IMR-90 (cell line): ENCODE data around the gene PRKD1. TPM values are rescaled to one million over a fixed set of nuclear protein-coding genes. Genes with fewer than 3 reads are reported as not detected.

Experiments
- ATAC-seq: fragments of 200-7000 bp; cut with Tn5 transposase; 2 replicates; pipeline ENCODE4 v1.9.1; 2020; ENCODE audit warnings: low read depth, mild to moderate bottlenecking, moderate library complexity
- BruUV-seq: library from RNA; stranded (reverse); fragments of 400-500 nt; replicated peaks from 2 replicates; lab custom pipeline; 2021; lab: Mats Ljungman, UMichigan
- CTCF ChIA-PET: fragments of 300-600 bp; formaldehyde crosslinking; extraction: SDS; loops from one replicate; lab custom pipeline; 2021; ENCODE audit warnings: antibody characterized with exemption; lab: Yijun Ruan, JAX
- POLR2A ChIA-PET: fragments of 300-600 bp; sonication (Branson Sonifier 250); formaldehyde crosslinking; loops from one replicate; lab custom pipeline; 2022; ENCODE audit warnings: antibody characterized with exemption; ENCODE audit not compliant: unreplicated experiment; lab: Charles Lee
- DNase-seq: peaks from one replicate; pipeline ENCODE4 v3.0.0; 2013
- H2AFZ ChIP-seq: replicated peaks from 2 replicates; pipeline ENCODE3; 2013; ENCODE audit warnings: low read length, mild to moderate bottlenecking; ENCODE audit not compliant: poor library complexity
- H2AK5ac ChIP-seq: 2 replicates; pipeline ENCODE4 v1.6.1; 2013; ENCODE audit warnings: low read depth, low read length, inconsistent platforms
- H2AK9ac ChIP-seq: replicated peaks from 2 replicates; pipeline ENCODE3; 2013; ENCODE audit warnings: mild to moderate bottlenecking, low read depth, low read length, moderate library complexity; ENCODE audit not compliant: poor library complexity
- H2BK120ac ChIP-seq: 2 replicates; pipeline ENCODE4 v1.6.1; 2013; ENCODE audit warnings: low read depth, low read length, inconsistent platforms
- H2BK15ac ChIP-seq: 3 replicates; pipeline ENCODE4 v1.6.1; 2013; ENCODE audit warnings: low read depth, low read length, inconsistent platforms
- H2BK20ac ChIP-seq: 2 replicates; pipeline ENCODE4 v1.6.1; 2013; ENCODE audit warnings: low read depth, mild to moderate bottlenecking, inconsistent platforms, low read length, moderate library complexity
- H2BK5ac ChIP-seq: 2 replicates; pipeline ENCODE4 v1.6.1; 2013; ENCODE audit warnings: mild to moderate bottlenecking, low read depth, low read length, inconsistent platforms; ENCODE audit not compliant: poor library complexity, severe bottlenecking
- H3K14ac ChIP-seq: replicated peaks from 2 replicates; pipeline ENCODE4 v1.6.1; 2013; ENCODE audit warnings: low read depth, low read length, inconsistent platforms
- H3K18ac ChIP-seq: 2 replicates; pipeline ENCODE4 v1.6.1; 2013; ENCODE audit warnings: low read depth, low read length, control low read depth
- H3K23ac ChIP-seq: 2 replicates; pipeline ENCODE4 v1.6.1; 2013; ENCODE audit warnings: low read depth, low read length, inconsistent platforms
- H3K27ac ChIP-seq: 2 replicates; pipeline ENCODE4 v1.5.1; 2013; ENCODE audit warnings: mild to moderate bottlenecking, control low read depth, low read length; ENCODE audit not compliant: insufficient read depth
- H3K27me3 ChIP-seq: 2 replicates; pipeline ENCODE4 v1.6.1; 2013; ENCODE audit warnings: low read length; ENCODE audit not compliant: control insufficient read depth, insufficient read depth
- H3K36me3 ChIP-seq: 2 replicates; pipeline ENCODE4 v1.6.1; 2013; ENCODE audit warnings: low read length, mixed read lengths; ENCODE audit not compliant: control insufficient read depth, insufficient read depth
- H3K4ac ChIP-seq: 2 replicates; pipeline ENCODE4 v1.6.1; 2013; ENCODE audit warnings: low read depth, low read length, inconsistent platforms
- H3K4me1 ChIP-seq: 2 replicates; pipeline ENCODE4 v1.6.1; 2013; ENCODE audit warnings: low read length, mixed read lengths; ENCODE audit not compliant: control insufficient read depth, insufficient read depth
- H3K4me2 ChIP-seq: 2 replicates; pipeline ENCODE4 v1.6.1; 2013; ENCODE audit warnings: low read depth, mild to moderate bottlenecking, control low read depth, low read length, moderate library complexity
- H3K4me3 ChIP-seq: 2 replicates; pipeline ENCODE4 v1.5.1; 2013; ENCODE audit warnings: low read depth, mild to moderate bottlenecking, control low read depth, low read length, moderate library complexity; ENCODE audit not compliant: insufficient read depth
- H3K56ac ChIP-seq: 2 replicates; pipeline ENCODE4 v1.6.1; 2013; ENCODE audit warnings: low read length, inconsistent platforms; ENCODE audit not compliant: insufficient read depth; ENCODE audit errors: extremely low read depth
- H3K79me1 ChIP-seq, 2 experiments: 2 replicates each; pipeline ENCODE4 v1.6.1; 2013; ENCODE audit warnings: low read length in 2 of 2, inconsistent platforms in 1 of 2, low read depth in 1 of 2
- H3K9ac ChIP-seq: 2 replicates; pipeline ENCODE4 v1.6.1; 2013; ENCODE audit warnings: low read depth, low read length, control low read depth
- H3K9me1 ChIP-seq: 2 replicates; pipeline ENCODE4 v1.6.1; 2013; ENCODE audit warnings: low read length, inconsistent platforms; ENCODE audit not compliant: insufficient read depth
- H3K9me3 ChIP-seq: 2 replicates; pipeline ENCODE4 v1.6.1; 2013; ENCODE audit warnings: low read length; ENCODE audit not compliant: control insufficient read depth, insufficient read depth
- H4K20me1 ChIP-seq: 2 replicates; pipeline ENCODE4 v1.6.1; 2013; ENCODE audit warnings: low read length, inconsistent platforms; ENCODE audit not compliant: insufficient read depth
- H4K5ac ChIP-seq: 2 replicates; pipeline ENCODE4 v1.6.1; 2013; ENCODE audit warnings: mild to moderate bottlenecking, low read depth, low read length, control low read depth
- H4K8ac ChIP-seq, 2 experiments: 2 replicates each; pipeline ENCODE4 v1.6.1; 2013; ENCODE audit warnings: low read depth in 2 of 2, low read length in 2 of 2, control low read depth in 1 of 2, inconsistent platforms in 1 of 2
- H4K91ac ChIP-seq: 2 replicates; pipeline ENCODE4 v1.6.1; 2013; ENCODE audit warnings: low read depth, low read length, inconsistent platforms; ENCODE audit not compliant: insufficient read depth
- BHLHE40 ChIP-seq: fragments of 150-350 bp; IDR thresholded peaks from 2 replicates; pipeline ENCODE4 v1.6.1; 2016; ENCODE audit warnings: mild to moderate bottlenecking, low read depth, low read length
- CEBPB ChIP-seq: IDR thresholded peaks from 2 replicates; pipeline ENCODE4 v1.6.1; 2012; ENCODE audit warnings: low read depth, low read length, improper control_type of control experiment
- CHD1 ChIP-seq: IDR thresholded peaks from 2 replicates; pipeline ENCODE4 v1.6.1; 2012; ENCODE audit warnings: low read depth, low read length, improper control_type of control experiment
- ELK1 ChIP-seq: fragments of 150-350 bp; IDR thresholded peaks from 2 replicates; pipeline ENCODE4 v1.6.1; 2016; ENCODE audit warnings: low read depth, mild to moderate bottlenecking, low read length, moderate library complexity, borderline replicate concordance
- FOS ChIP-seq: fragments of 150-350 bp; IDR thresholded peaks from 2 replicates; pipeline ENCODE4 v1.6.1; 2016; ENCODE audit warnings: low read depth, low read length
- MAFK ChIP-seq: IDR thresholded peaks from 2 replicates; pipeline ENCODE4 v1.6.1; 2012; ENCODE audit warnings: low read depth, low read length, improper control_type of control experiment
- MAZ ChIP-seq: IDR thresholded peaks from 2 replicates; pipeline ENCODE4 v1.6.1; 2012; ENCODE audit warnings: low read depth, mild to moderate bottlenecking, low read length, improper control_type of control experiment, moderate library complexity, borderline replicate concordance
- MXI1 ChIP-seq: IDR thresholded peaks from 2 replicates; pipeline ENCODE4 v1.6.1; 2012; ENCODE audit warnings: low read depth, mild to moderate bottlenecking, low read length, moderate library complexity, borderline replicate concordance
- NFE2L2 ChIP-seq: fragments of 150-350 bp; IDR thresholded peaks from 2 replicates; pipeline ENCODE4 v1.6.1; 2016; ENCODE audit warnings: low read depth, mild to moderate bottlenecking, low read length
- POLR2A ChIP-seq: IDR thresholded peaks from 2 replicates; pipeline ENCODE4 v1.6.1; 2012; ENCODE audit warnings: mild to moderate bottlenecking, low read depth, low read length
- RAD21 ChIP-seq: IDR thresholded peaks from 2 replicates; pipeline ENCODE4 v1.6.1; 2012; ENCODE audit warnings: low read length, improper control_type of control experiment
- RCOR1 ChIP-seq: IDR thresholded peaks from 2 replicates; pipeline ENCODE4 v1.6.1; 2012; ENCODE audit warnings: mild to moderate bottlenecking, low read length, improper control_type of control experiment; ENCODE audit not compliant: insufficient replicate concordance
- RFX5 ChIP-seq: IDR thresholded peaks from 2 replicates; pipeline ENCODE4 v1.8.0; 2012; ENCODE audit warnings: low read depth, mild to moderate bottlenecking, low read length, moderate library complexity
- SMC3 ChIP-seq: fragments of 150-350 bp; IDR thresholded peaks from 2 replicates; pipeline ENCODE4 v1.6.1; 2016; ENCODE audit warnings: low read depth, mild to moderate bottlenecking, antibody characterized with exemption, low read length, moderate library complexity
- WGBS, 2 experiments: methylation state at CpG; one replicate each; pipeline versions ENCODE4 v1.1.5 to v1.1.7; 2013; ENCODE audit warnings: missing lambda C conversion rate in 2 of 2; ENCODE audit not compliant: insufficient read length in 1 of 2; ENCODE audit errors: extremely low coverage in 2 of 2; 5-methylcytosine and 5-hydroxymethylcytosine counted together
- dilution Hi-C: fragments of 300-500 bp; cut with HindIII; formaldehyde crosslinking; loops from one replicate; pipeline ENCODE4 v1.14.3; 2018; ENCODE audit warnings: low sequenced_read_pairs; ENCODE audit not compliant: unreplicated experiment
- in situ Hi-C: fragments of 300-500 bp; cut with MboI; formaldehyde crosslinking; loops from 3 replicates; pipeline ENCODE4 v1.14.3; 2019; ENCODE audit warnings: low sequenced_read_pairs, inconsistent platforms, mixed read lengths
- intact Hi-C: fragments of 100-400 bp; cut with micrococcal nuclease; formaldehyde crosslinking; loops from 2 replicates; pipeline ENCODE4 v1.10.0; 2022
- polyA plus RNA-seq, 3 experiments: library from polyadenylated mRNA; depleted of rRNA; stranded (reverse); fragments of >200 nt; gene quantifications; 2 replicates each; pipeline ENCODE4 v1.2.3, GENCODE V29; 2012; ENCODE audit warnings: low replicate concordance in 1 of 3
- total RNA-seq: library from RNA; depleted of rRNA; stranded (reverse); fragments of >200 nt; gene quantifications from 2 replicates; pipeline ENCODE4 v1.2.3, GENCODE V29; 2012
- TF ChIP-seq, protein P1 (sequence below): conservative IDR thresholded peaks from 2 replicates; pipeline ENCODE4 v1.5.1; 2012; ENCODE audit warnings: mild to moderate bottlenecking, low read depth, low read length, improper control_type of control experiment

Gene PRKD1
- total and polyA plus RNA-seq, 2 of the 4 experiments (the other 2 are of a cell fraction): 12.9 to 14.2 TPM

DNA sequence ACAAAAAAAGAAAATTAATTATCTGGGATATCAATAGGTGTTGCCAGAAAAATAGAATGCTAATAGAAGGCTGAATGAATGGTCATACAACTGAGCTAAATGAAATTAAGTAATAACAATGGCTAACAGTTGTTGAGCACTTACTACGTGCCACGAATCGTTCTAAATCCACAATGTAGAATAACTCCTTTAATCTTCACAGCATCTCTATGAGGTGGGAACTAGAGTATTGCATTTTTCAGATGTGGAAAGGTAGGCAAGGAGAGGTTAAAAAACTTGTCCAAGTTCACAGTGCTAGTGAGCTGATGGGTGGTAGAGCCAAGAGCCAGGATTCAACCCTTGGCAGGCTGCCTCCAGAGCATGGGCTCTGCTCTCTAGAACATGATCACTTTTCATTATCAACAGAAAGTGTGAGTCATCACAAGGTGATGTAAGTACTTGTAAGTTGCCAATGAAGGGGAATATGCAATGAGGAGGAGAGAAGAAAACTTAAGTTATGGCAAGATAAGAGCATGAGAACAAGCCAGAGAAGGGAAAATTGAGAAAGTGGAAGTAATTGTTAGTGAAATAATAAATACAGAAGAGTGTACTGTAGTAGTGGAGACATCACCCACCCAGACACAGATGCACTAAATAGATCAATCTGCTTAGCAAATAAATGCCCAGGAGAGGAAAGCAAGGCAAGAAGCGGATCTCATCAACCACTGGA is 122.1 kb downstream of the PRKD1 start:
- no peak overlapping the region for H3K4me3 ChIP-seq
- H2BK20ac ChIP-seq: peak overlapping the region; percentile 28; the same call in 1 of the 2 replicates
- no peak overlapping the region for H3K9ac ChIP-seq
- H3K4me1 ChIP-seq: peaks cover 2% of the 10 kb centered on the region; the same call in 1 of the 2 replicates
- H2BK5ac ChIP-seq: peak overlapping the region; percentile 4
- H4K5ac ChIP-seq: no peak overlapping the region
- no peak overlapping the region for H2AFZ ChIP-seq
- 0 out of 2 replicates have a peak overlapping the region, but pooled peaks have one; percentile 1 for H3K4ac ChIP-seq
- H3K9me1 ChIP-seq: no peaks in the 10 kb centered on the region
- no CpG with 5 or more reads among the region's 4 CpGs for WGBS, 2 experiments
- H2AK9ac ChIP-seq: no peak overlapping the region
- intact Hi-C loops: no loop called here
- H3K9me3 ChIP-seq: no peaks in the 10 kb centered on the region
- peaks cover 3% of the 10 kb centered on the region; the same call in 1 of the 2 replicates for H4K20me1 ChIP-seq
- H2BK15ac ChIP-seq: no peak overlapping the region
- ChIA-PET CTCF (no interaction called here), POLR2A (no interaction called here)
- DNase-seq: peak; percentile 98
- no peak overlapping the region for H3K23ac ChIP-seq
- H2AK5ac ChIP-seq: no peak overlapping the region
- H3K79me1 ChIP-seq: peaks cover 21 to 30% of the 10 kb centered on the region in 2 experiments
- peak overlapping the region in 1 of 2 experiments; percentile 4; a peak in 1 of 4 replicates for H4K8ac ChIP-seq
- no peak overlapping the region for H3K27ac ChIP-seq
- dilution Hi-C loops: no loop called here
- in situ Hi-C loops: no loop called here
- no peaks in the 10 kb centered on the region for H3K36me3 ChIP-seq
- peak overlapping the region; percentile 35; the same call in 1 of the 2 replicates for H3K14ac ChIP-seq
- H3K27me3 ChIP-seq: no peaks in the 10 kb centered on the region
- peak; percentile 85 for ATAC-seq
- BruUV-seq: no TSS peak
- TF ChIP-seq NFE2L2 (no peak), FOS (peak; percentile 91), CHD1 (no peak), BHLHE40 (peak; percentile 70), MXI1 (peak; percentile 31; the same call in 1 of the 2 replicates), ELK1 (no peak), MAFK (peak; percentile 29; the same call in 1 of the 2 replicates), RCOR1 (no peak), MAZ (no peak), RAD21 (no peak), POLR2A (no peak), CEBPB (peak; percentile 89), RFX5 (0 out of 2 replicates have a peak, but pooled peaks have one; percentile 24), SMC3 (no peak)
- TF ChIP-seq, protein P1, sequence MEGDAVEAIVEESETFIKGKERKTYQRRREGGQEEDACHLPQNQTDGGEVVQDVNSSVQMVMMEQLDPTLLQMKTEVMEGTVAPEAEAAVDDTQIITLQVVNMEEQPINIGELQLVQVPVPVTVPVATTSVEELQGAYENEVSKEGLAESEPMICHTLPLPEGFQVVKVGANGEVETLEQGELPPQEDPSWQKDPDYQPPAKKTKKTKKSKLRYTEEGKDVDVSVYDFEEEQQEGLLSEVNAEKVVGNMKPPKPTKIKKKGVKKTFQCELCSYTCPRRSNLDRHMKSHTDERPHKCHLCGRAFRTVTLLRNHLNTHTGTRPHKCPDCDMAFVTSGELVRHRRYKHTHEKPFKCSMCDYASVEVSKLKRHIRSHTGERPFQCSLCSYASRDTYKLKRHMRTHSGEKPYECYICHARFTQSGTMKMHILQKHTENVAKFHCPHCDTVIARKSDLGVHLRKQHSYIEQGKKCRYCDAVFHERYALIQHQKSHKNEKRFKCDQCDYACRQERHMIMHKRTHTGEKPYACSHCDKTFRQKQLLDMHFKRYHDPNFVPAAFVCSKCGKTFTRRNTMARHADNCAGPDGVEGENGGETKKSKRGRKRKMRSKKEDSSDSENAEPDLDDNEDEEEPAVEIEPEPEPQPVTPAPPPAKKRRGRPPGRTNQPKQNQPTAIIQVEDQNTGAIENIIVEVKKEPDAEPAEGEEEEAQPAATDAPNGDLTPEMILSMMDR: no peak
- peak overlapping the region; percentile 68; the same call in 1 of the 2 replicates for H2BK120ac ChIP-seq
- H3K56ac ChIP-seq: no peak overlapping the region
- peak overlapping the region; percentile 10; the same call in 1 of the 2 replicates for H3K18ac ChIP-seq
- peak overlapping the region; percentile 29; the same call in 1 of the 2 replicates for H3K4me2 ChIP-seq
- H4K91ac ChIP-seq: peak overlapping the region; percentile 2; the same call in 1 of the 2 replicates
